ENCODE measurements around the gene ASB18.
A peak's percentile ranks its signal among the peaks of the same experiment; 100 is the strongest.

The ASB18 gene

DNA sequence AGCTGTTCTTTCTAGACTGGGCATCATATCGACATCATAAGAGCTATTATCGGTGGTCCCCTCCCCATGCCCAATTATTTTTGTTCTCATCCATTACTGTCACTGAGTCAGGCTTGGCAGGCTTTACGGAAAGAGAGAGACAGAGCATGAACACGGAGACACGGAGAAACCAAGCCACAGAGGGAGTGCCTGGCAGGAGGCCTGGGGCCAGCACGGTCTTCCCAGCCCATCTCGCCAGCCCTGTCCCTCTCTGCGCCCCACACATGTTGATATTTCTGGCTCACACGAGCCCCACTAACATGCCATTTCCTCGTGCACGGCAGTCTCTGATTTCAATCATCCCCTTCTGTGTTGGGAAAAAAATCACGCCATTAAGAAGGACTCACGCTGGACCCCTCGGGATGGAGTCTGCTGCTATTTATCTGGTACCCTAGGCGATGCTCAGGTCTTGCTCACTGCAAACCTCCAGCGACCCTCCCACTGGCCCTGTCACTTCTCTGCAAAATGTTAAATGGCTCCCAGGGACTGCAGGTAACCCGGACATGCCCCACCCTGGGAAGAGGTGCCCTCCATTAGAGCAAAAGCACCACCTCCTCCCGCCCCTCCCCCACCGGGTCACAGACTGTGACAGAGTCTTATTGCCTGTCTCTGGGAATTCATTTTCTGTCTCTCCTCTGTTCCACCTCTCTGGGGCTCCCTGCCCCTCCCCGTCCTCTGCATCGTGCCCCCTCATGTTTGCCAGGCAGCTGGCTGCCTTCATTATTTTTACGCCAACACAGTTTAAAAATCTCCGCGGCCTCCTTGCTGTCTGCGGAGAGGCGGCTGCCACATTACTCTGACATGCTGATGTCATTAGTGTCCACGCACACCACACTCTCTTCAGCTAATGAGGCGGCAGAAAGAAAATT, 55.9 kb downstream of the ASB18 start:
- no peak for DNase-seq (ENCODE audit: low read depth)

DNA sequence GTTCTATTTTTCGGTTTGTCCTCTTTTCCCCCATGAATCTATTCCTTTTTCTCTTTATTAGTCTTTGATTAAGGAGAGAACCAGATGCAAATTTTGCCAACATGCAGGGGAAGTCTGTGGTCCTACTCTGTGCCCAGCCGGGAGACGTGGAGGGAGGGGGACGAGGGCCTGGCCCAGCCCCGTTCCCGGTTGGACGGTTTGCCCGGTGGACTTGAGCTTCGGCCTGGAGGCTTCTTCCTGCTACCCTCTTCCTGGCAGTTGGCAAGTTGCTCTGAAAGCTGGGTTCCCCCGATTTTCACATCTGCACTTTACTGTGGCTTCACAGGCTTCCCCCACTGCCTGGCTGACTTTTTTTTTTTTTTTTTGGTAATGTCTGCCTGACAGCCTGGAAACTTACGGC, 56.7 kb downstream of the ASB18 start:
- DNase-seq (ENCODE audit: low read depth): no peak

DNA sequence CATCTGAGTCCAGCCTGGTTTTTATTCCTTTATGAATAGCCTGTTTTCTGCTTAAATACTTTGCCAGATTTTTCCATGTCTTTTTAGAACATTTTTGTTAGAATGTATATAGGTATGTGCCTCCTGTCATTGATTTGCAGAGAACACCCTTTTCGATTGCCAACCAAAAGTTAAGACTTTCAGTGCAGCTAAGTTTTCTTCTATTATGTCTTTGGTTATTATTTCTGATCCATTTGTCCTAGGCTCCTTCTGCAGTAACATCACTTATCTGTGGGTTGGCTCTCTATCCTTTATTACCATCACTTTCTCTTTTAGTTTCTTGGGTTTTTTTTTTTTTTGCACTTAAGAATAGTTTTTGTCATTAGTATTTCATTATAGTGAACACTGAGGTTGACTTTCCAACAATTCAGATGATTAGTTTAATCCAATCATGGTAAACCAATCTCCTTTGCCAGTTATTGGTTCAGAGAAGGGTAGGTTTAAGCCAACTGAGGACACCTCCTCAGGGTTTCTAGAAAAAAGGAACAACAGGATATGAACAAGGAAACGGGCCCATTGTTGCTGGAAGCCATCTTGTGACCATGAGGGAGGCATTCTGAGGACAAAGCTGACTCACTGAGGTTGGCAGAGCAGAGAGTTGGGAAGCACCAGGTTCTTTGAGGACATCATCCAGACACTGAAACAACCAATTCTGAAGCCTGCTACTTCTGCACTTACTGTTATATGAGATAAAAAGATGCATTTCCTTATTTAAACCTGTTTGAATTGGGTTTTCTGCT, 58.1 kb downstream of the ASB18 start:
- no peak for DNase-seq (ENCODE audit: low read depth)

DNA sequence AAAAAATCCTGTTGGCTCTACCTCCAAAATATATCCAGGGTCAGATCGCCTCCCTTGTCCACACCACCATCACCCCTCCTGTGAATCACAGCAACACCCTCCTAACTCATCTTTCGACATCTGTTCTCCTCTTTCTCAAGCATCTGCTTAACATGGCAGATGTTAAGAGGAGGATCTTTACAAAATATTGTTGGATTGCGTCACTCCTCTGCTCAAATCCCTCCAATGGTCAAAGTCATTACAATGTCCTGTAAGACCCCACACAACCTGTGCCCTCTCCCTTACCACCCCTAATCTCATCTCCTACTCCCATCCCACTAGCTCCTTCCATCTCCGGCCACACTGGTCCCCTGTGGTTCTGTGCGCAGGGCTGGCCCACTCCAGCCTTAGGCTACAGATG, 59.3 kb downstream of the ASB18 start:
- no peak for DNase-seq (ENCODE audit: low read depth)

DNA sequence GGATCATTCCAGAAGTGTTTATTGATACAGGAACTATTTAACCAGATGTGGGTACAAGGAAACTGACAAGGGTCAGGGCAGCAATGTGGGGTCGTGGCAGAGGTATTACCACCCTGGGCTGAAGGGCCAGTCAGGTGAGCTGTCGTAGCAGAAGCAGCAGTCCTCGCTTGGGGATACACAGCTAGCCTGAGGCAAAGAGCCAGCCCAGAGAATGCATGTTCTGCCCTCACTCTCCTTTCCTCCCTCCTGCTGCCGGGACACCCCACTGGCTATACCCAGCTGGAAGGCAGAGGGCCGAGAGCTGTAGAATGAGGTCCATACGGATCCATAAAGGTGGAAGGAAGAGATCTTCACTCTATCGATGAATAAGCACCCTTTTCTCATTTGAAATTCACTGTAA, 63.8 kb downstream of the ASB18 start:
- no peak for DNase-seq (ENCODE audit: low read depth)

DNA sequence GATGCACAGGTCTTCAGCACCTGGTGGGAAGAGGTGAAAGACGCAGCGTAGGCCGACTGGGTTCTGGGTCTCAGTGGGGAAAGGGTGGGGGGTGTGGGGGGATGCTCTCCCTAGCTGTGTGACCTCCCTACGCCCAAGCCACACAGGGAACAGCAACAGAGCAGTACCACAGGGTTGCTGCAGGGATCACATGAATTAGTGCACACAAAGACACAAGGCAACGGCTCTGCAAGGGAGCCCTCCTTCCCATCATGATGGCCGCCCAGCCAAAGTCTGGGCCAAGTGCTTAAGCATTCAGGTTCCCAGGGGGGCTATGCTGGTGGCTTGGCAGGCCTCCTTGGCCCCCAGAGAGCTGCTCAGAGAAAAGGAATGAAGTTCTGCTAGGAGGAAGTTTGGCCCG, 67.8 kb downstream of the ASB18 start:
- no peak for DNase-seq (ENCODE audit: low read depth)

DNA sequence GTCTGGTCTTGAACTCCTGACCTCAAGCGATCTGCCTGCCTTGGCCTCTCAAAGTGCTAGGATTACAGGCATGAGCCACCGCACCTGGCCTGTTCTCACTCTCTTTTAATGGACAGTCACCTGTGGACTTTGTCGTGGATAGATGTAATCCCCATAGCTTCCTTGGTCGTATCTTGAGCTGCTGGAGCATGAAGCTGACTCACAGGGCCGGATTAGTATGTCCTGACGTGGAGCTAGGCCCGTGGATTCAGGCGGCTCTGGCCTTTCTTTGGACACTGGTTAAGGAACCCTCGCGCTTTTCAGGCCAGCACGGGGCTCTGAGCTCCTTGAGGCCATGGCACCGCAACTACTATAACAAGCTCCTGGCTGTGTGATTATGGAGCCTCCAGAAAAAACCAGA, 68.5 kb downstream of the ASB18 start:
- no peak for DNase-seq (ENCODE audit: low read depth)

DNA sequence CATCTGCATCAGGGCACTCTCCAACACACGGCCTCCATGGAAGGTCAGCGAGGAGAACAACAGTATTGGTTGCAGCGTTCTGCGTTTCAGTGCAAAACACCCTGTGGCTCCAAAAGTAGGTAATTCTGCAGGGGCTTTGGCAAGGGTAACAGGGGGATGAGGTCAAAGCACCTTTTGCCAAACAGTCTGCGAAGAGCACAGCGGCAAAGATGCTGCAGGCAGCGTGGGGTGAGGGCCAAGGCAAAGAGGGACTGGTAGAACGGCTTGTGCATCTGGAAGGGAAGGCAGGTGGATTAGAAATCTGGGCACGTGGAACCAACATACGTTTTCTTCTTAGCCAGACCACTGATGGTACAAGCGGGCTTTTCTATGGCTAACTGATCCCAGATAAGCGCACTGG, 69.4 kb downstream of the ASB18 start:
- DNase-seq (ENCODE audit: low read depth): no peak

DNA sequence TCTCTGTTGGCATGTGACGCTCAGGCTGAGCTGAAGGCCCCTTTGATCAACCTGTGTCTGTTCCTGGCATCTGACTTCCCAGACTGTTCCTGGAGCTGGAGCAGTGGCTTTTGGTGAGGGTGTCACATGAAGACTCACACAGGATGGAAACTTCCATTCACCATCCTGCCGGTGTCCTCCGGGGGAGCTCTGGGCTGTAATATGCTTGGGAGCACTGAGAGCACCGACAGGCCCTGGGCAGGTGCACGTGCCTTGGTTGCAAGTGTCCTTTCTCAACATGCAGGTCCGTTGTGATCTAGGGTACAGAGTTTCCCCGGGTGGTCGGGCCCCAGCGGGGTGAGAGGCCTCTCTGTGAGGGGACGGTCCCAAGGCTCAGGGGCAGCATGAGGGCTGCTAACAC, 71.2 kb downstream of the ASB18 start:
- DNase-seq (ENCODE audit: low read depth): no peak

DNA sequence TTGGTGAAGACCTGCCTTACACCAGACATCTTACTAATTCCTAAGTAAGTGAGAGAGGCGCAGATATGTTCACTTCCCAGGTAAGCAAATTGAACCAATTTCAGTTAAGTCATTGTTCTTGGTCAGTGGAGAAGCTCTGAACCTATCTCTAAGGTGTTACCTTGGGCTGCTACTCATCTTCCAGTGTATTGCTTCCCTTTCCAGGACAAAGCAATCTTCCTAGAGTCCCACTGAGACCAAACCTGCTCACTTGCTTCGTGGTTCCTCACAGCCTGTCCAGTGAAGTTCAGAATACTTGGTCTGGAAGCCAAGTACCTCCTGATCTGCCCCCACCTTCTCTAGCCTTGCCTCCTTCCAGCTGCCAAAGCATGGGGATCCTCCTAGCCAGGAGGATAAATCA, 73.5 kb downstream of the ASB18 start:
- DNase-seq (ENCODE audit: low read depth): no peak

DNA sequence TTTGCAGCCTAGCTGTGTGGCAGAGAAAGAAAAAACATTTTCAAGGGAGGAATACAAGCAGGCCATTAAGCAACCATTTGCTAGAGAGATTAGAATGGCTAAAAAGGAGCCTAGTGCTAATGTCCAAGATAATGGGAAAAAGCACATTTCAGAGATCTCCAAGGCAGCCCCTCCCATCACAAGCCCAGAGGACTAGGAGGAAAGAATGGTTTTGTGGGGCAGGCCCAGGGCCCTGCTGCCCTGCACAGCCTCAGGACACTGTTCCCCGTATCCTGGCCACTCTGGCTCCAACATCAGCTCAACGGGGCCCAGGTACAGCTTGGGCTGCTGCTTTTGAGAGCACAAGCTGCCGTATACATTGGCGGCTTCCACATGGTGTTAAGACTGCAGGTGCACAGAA, 79.5 kb downstream of the ASB18 start:
- DNase-seq (ENCODE audit: low read depth): no peak

DNA sequence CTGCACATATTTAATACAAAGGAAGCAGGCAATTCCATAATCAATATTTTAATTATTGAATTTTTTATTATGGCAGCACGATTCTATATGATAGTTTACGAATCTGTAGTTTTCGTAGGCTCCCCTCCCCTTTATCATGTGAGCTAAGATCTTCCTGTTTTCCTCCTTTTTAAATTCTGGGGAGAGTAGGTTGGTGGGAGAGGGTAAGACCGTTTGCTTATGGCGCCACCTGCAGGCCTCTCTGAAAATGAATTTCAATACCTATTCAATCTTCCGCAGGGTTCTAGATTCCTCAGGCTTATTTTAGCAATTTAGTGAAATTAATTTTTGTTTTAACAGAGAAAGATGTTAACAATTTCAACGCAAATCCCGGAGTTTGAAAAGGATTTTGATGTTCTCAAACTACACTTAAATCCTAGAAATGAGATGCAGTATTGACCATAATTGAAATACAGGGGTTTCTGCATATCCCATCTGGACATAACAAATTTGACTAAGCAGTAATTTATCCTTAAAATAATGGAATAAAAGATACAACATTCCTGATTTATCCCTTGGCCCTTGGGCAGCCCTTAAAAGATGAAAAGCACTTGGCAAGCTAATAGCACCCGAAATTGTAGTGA, 83.3 kb downstream of the ASB18 start:
- no peak for DNase-seq (ENCODE audit: low read depth)

DNA sequence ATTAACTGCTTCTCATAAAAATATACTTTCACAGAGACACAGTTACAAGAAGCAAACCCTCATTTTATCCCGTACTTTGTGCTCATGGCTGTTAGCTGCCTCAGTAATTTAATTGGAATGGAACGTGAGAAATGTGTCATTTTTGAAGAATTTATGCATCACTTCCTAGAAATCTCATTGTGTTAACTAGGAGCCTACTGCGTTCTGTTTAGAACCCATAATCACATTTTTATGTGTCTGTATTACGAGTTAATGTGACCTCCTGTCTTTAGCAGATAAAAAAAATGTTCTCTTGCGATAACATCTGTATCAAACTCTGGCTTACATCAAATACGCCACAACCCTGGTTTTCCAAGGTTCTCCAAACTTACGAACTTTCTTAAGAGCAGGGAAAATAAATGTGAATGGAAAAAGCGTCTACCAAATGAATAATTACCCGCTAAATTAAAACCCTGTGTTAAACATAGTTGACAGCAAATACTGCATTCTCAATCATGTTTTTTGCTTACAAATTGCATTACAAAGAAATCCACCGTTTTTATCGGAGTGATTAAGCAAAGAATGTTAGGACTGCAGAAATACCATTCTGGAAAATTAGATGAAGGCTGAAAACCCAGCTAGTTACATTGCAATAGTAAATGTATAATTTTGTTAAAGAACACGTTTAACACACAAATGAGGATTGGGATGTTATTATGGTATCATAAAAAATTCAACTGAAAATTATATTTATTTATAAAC, 84.0 kb downstream of the ASB18 start:
- DNase-seq (ENCODE audit: low read depth): peak; percentile 82

DNA sequence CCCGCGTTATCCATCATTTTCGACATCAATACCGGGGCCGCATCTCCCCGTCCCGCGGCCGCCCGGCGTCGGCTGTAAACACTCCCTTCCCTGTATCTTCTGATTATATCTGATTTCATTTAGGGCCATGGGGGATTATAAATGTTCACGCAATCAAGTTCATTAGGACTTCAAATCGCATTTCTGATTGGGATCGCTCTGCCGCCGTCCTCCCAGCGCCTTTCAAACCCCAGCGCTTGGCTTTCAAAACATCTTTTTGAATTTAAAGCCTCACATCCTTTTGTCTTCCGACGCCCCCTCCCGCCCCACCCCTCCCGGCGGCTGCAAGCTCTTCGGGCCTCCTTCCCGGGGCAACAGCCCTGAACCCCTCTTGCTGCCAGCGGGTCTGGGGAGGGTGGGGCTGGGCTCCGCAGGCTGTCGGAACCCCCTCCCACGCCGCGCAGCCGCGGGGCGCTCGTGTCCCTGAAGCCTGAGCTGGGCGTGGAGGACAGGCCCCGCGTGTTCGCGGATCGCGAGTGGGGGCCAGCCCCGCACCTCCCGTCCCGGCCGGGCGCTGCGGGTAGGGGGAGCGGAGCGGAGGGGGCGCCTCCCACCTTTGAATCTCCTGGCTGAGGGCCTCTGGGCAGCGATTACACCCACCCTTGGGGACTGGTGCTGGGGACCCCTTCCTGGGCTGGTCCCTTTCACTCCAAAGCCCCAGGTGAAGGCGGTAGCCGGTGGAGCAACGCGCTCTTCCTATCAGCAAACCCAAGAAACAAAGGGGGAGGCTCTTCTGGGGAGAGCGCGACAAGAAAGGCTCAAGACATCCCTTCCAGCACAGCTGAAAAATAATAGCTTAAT, 84.8 kb downstream of the ASB18 start:
- DNase-seq (ENCODE audit: low read depth): no peak

DNA sequence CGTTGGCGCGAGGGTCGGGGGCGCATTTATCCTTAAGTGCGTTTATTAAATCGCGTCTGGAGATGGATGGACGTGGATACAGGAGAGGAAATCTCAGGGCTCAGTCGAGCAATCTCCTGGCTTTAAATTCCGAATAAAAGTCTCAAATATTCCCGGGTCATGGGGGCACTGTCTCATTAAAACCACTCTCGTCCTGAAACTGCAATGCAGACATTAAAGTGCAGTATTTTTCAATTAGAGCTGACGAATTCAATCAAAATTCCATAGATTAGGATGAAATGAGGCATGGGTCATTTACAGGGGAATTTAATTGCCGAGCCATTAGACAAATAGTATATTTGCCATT, 85.3 kb downstream of the ASB18 start:
- DNase-seq (ENCODE audit: low read depth): no peak

DNA sequence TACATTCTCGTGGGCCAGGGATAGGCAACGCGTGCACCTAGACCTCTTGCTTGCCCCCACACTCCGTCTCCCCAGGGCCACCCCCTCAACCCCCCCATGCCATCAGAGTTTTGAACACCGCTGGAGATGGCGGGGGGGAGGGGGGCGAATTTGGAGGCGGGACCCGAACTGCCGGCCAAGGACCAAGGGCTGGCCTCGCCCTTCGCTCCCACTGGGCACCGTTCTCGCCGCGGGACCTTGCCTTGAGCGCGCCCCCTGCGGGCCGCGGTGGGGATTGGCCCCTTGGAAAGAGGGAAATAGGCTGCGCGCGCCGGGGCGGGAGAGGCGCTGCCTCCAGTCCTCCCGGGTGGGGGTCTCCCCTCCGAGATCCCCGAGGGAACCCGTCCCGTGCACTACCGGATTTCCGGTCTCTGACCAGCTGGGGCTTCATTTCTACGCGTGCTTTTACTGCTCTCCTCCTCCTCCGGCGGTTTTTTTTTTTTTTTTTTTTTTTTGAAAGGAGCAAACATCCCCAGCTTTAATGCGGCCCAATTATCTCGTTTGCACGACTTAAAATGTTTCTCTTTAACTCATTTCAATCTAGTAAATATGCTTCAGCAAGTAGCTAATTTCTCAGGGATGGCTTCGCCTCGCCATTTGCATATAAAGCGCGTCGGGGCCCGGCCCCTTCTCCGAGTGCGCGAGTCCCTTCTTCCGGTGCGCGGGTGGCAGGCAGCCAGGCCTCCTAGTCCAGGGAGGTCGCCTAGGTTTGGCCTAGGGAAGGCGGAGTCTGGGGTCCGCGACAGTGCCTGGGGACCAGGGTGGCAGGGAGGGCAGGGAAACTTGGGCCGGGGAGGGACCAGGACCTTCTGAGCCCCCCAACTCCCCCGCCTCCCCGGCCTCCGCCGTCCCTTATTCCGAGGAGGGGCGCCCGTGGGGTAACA, 86.0 kb downstream of the ASB18 start:
- no peak for DNase-seq (ENCODE audit: low read depth)

DNA sequence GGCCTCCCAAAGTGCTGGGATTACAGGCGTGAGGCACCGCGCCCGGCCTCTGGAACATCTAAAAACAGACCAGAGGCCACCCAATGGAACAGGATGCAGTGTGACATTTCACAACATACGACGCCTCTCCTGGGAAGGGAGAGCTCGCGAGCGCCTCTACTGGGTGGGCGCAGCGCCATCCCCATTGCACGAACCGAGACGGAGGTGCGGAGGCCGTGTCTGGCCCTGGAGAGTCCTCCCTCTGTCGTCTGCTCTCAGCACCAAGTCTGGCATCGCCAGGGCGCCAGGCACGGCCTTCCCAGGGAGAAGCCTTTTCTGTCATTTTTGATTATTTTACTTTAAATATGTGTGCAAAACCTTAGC, 86.6 kb downstream of the ASB18 start:
- no peak for DNase-seq (ENCODE audit: low read depth)

DNA sequence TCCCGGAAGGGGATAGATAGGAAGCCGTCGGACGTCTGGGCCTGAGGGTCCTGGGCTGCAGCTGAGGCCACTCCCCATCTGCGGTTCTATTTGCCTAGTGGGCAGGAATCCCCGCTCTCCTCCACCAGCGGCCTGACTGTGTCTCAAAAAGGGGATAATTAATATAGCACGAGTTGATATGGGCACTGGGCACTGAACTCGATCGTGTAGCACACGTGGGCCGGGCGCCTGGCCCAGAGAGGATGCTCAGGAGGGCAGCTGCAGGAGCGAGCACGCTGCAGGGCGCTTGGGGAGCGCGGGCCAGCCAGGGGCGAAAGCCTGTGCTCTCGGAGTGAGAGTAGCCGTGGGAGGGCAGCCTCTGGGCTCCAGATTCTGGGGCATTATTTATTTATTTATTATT, 87.3 kb downstream of the ASB18 start:
- no peak for DNase-seq (ENCODE audit: low read depth)

DNA sequence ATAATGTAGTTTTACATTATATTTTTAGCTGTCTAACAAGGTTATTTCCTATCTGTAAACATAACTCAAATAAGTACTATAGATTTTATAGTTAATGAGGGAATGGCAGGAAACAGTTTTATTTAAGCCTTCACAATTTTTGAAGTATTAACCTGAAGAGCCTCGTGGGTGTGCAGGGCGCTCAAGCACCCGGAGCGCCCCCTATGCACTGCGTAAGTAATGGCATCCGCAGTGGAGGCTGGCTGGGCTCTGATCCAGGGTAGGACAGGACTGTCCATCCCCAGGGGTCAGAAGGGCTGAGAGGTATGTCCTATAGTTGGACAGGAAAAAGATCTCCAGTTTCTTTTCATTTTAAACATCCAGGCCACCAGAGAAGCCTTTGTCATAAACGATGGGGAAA, 87.8 kb downstream of the ASB18 start:
- DNase-seq (ENCODE audit: low read depth): no peak

DNA sequence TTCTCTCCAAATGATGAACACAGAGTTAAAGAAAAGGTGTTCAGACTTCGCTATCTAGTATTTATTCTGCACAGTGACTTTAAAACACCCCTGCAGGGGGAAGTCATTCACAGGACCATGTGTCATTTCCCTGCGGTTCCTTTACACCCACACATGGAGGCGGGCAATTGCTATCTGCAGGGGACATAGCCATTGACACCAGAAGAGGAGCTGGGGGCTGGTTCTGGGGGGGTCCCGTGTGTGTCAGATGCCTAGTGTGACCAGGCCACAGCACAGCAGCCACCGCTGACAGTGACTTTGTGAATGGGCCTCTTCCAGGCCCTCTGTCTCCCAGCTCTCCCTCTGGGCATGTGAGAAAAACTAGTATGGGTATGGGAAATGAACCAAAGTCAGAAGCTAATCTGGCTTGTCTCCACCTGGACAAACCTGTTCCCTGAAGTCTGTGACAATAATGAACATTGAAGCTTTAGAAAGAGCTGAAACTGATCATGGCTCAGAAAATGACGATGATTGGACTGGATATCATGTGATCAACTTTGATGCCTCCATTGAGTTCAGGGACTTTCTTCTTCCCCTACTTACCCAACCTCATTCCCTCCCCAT, 88.6 kb downstream of the ASB18 start:
- no peak for DNase-seq (ENCODE audit: low read depth)
